Skeletal muscle satellite cell (primary cell): ENCODE data around the gene NUBP2.

Experiments used
- H3K27me3 ChIP-seq: 2 replicates; pipeline ENCODE4 v1.7.0; 2013; ENCODE audit warnings: low read length; ENCODE audit not compliant: control insufficient read depth, insufficient read depth
- H3K36me3 ChIP-seq: 2 replicates; pipeline ENCODE4 v1.7.0; 2013; ENCODE audit warnings: mild to moderate bottlenecking, control low read depth, low read length; ENCODE audit not compliant: insufficient read depth
- H3K4me1 ChIP-seq: 2 replicates; pipeline ENCODE4 v1.7.0; 2013; ENCODE audit warnings: low read length; ENCODE audit not compliant: control insufficient read depth, insufficient read depth
- H3K4me2 ChIP-seq: 2 replicates; pipeline ENCODE4 v1.7.0; 2013; ENCODE audit warnings: mild to moderate bottlenecking, low read length
- H3K4me3 ChIP-seq: 2 replicates; pipeline ENCODE4 v1.7.0; 2013; ENCODE audit warnings: low read length
- H3K9ac ChIP-seq: 2 replicates; pipeline ENCODE4 v1.7.0; 2013; ENCODE audit warnings: mild to moderate bottlenecking, low read depth, low read length, moderate library complexity
- H3K9me3 ChIP-seq: replicated peaks from 2 replicates; pipeline ENCODE4 v1.7.0; 2013; ENCODE audit warnings: mild to moderate bottlenecking, control low read depth, low read length

The NUBP2 gene

DNA sequence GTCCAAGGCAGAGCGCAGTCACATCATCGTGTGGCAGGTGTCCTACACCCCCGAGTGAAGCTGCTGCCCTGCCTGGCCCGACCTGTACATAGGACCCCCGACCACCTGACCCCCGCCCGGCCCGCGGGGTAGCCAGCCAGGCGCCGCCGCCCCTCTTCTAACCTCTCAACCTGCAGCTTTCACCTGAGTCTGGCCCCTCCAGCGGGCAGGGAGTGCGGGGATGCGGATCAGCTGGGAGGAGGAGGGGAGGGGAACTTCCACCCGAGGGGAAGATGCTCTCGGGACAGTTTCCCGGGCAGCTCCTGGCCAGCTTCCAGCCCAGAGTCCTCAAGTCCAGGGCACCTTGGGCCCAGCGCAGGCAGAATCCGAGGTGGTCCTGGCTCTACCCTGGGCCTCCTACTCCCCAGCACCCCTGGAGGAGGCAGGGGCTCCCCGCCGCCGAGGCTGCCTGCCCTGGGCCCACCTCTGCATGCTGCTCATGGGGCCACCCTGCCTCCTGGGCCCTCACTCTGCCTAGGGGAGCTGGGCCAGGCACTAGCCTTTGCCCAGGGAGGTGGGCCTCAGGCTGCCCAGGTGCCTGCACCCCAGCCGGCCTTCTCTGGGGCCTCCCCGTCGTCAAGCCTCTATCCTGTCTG, 13.9 kb upstream of the NUBP2 start:
- H3K27me3 ChIP-seq: no peaks in the 10 kb centered on the region
- H3K9ac ChIP-seq: no peak overlapping the region
- no peak overlapping the region for H3K4me3 ChIP-seq
- no peak overlapping the region for H3K4me2 ChIP-seq
- no peaks in the 10 kb centered on the region for H3K9me3 ChIP-seq
- peaks cover 57% of the 10 kb centered on the region for H3K36me3 ChIP-seq
- peaks cover 19% of the 10 kb centered on the region for H3K4me1 ChIP-seq

DNA sequence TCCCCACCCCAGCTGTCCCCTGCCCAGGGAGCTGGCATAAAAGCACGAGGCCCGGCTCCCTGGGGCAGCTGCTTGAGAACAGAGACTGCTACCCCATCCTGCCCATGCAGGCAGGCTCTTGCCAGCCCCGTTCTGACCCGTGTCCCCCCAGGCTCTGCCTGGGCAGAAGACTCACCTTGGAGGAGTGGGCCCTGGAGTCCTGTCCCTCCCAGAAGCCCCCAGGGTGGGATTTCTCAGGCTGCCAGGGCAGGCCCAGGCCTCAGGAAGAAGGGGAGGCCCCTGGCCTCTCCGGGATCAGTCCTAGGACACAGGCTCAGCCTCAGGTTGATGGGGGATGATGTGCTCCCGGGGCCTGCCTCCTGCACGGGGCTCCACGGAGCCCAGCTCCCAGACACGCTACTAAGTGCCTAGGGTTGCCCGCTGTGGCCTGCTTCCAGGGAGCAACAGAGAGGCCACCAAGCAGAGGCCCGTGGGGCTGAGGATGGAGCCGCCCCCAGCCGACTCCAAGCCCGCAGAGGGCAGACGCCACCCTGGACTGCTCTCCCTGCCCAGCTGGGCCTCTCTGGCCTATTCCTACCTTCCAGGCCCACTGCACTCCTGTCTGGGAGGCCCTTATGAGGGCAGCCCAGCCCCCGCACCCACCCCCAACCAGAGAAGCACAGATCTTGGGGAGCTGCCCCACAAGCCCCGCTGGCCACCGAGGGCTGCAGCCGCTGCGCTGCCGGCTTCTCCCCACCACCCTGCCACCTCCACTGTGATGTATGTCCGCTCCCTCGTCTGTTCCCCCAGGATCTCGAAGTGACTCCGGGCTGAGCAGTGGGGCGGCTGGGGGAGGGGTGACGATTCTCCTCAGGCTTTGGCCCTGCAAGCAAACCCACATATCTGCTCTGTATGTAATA, 13.1 kb upstream of the NUBP2 start:
- Histone ChIP-seq H3K4me3 (peak overlapping the region; percentile 92), H3K4me2 (peak overlapping the region; percentile 85), H3K36me3 (peaks cover 49% of the 10 kb centered on the region), H3K4me1 (peaks cover 25% of the 10 kb centered on the region), H3K27me3 (no peaks in the 10 kb centered on the region), H3K9me3 (no peaks in the 10 kb centered on the region), H3K9ac (peak overlapping the region; percentile 75)

DNA sequence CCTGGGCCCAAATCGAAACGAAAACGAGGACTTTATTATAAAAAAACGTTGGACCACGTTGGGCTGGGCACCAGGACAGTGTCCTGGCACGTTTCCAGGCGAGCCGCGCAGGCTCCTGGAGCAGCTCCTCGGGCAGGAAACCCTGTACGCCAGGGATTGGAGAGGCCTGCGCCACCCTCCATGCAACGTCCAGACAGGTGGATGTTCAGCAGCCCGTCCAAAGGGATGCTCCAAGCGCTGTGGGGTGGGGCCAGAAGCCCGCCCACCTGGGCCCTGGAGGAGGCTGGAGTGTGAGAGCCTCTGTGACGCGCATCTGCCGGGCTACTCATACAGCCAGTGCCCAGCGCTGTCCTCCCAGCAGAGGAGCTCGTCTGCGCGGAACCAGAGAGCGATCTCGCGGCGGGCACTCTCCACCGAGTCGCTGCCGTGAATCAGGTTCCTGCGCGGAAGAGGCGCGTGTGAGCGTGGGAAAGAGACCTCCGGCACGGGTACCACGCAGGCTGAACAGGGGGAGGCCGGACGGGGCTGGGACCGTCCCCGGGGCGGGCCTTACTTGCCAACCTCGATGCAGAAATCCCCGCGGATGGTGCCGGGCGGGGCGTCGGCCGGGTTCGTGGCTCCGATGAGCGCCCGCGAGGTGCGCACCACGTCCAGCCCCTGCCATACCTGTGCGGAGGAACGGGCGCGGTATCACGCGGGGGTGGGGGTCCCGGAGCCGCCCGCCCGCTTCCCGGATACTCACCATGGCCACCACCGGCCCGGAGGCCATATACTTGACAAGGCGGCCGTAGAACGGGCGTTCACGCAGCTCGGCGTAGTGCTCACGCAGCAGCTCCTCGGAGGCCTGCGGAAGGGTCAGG, 12.2 kb upstream of the NUBP2 start:
- Histone ChIP-seq H3K4me2 (peak overlapping the region; percentile 85), H3K9me3 (no peaks in the 10 kb centered on the region), H3K9ac (peak overlapping the region; percentile 75), H3K27me3 (no peaks in the 10 kb centered on the region), H3K4me3 (peak overlapping the region; percentile 92), H3K4me1 (peaks cover 32% of the 10 kb centered on the region), H3K36me3 (peaks cover 44% of the 10 kb centered on the region)

DNA sequence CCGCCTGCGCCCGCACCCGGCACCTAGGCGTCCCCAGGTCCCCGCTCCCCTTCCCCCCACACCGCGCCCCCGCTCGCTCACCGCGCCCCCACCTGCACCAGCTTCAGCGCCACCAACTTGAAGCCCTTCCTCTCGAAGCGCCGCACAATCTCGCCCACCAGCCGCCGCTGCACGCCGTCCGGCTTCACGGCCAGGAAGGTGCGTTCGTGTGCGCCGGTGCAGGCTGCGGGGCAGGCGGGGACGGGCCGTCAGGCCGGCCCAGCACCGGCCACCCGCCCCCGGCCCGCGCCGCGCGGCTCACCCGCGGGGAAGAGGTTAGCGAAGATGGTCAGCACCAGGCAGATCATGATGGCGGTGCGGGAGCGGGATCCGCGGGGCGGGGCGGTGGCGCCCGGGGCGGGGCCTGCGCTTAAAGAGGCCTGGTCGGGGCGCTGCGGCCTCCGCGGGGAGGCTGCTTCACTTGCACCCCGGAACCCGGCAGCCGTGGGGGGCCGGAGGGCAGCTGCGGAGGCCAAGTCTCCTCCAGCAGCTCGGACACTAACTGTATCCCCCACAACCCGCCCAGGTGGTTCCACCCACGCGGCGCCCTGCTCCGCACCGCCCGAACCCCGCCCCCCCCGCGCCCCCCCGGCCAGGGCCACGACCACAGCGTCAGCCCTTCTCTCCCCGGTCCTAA, 11.4 kb upstream of the NUBP2 start, which contains the start of gene NME3:
NME3 (minus strand) TSS at position 356 of the 676 bp plus-strand sequence; CDS start at position 347, 9 bp downstream.
- peak within 1 kb of the TSS; percentile 92 for H3K4me3 ChIP-seq
- H3K4me1 ChIP-seq: peaks cover 32% of the 10 kb centered on the region
- peak within 1 kb of the TSS; percentile 85 for H3K4me2 ChIP-seq
- peak within 1 kb of the TSS; percentile 98 for H3K9ac ChIP-seq
- H3K36me3 ChIP-seq: peaks cover 42% of the 10 kb centered on the region
- H3K27me3 ChIP-seq: no peaks in the 10 kb centered on the region
- H3K9me3 ChIP-seq: no peaks in the 10 kb centered on the region

DNA sequence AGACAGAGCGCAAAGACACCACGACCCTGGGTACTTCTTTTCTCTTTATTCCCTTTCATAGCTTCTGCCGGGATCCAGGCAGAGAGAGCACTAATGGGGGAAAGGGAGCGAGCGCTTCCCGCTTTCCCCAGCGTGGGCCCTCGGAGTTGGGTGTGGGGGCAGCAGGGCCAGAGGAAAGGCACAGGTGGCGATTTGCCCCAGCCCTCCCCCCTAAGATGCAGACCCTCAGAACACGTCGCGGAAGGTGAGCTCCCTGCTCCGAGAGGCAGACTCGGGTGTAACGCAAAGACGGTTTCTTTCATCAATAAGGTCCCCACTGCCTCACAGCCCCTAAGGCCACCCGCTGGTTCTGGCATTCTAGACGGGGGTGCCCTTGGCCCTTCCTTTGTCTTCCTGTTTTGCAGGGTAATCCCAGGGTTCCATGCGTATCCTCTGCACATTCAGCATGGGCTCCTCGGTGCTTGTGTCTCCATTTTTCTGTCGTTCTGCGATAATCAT, 10.8 kb upstream of the NUBP2 start:
- Histone ChIP-seq H3K36me3 (peaks cover 42% of the 10 kb centered on the region), H3K9ac (peak overlapping the region; percentile 98), H3K4me2 (peak overlapping the region; percentile 85), H3K9me3 (no peaks in the 10 kb centered on the region), H3K4me1 (peaks cover 32% of the 10 kb centered on the region), H3K27me3 (no peaks in the 10 kb centered on the region), H3K4me3 (peak overlapping the region; percentile 92)

DNA sequence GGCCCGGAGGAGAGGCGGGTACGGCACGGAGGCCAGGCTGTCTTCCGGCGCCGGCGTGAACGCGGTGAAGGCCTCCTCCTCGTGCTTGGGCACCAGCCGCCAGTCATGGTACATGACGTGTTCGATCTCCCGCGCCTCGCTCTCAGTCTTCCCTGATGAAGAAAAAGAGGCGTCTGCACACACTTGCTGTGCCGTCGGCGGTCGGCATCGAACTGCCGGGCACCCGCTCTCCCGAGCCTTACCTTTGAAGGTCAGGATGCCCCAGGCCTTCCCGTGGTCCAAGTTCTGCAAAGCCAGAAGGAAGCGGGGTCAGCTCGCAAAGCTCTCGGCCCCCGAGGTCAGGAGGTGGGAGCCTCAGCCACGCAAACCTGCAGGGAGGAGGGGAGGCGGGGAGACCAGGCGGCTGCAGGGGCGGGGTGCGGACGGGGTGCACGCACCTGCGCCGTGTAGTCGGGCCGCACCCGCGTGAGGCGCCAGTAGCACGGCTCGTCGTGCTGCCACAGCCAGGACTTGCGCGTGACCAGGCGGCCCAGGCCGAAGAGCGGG, 10.3 kb upstream of the NUBP2 start, which contains the start of gene EME2:
EME2 (plus strand) TSS at position 449 of the 546 bp plus-strand sequence. CDS start 418 bp downstream, outside the sequence.
- Histone ChIP-seq H3K4me1 (peaks cover 32% of the 10 kb centered on the region), H3K27me3 (no peaks in the 10 kb centered on the region), H3K4me2 (peak within 1 kb of the TSS; percentile 85), H3K4me3 (peak within 1 kb of the TSS; percentile 92), H3K36me3 (peaks cover 42% of the 10 kb centered on the region), H3K9ac (peak within 1 kb of the TSS; percentile 98), H3K9me3 (no peaks in the 10 kb centered on the region)

DNA sequence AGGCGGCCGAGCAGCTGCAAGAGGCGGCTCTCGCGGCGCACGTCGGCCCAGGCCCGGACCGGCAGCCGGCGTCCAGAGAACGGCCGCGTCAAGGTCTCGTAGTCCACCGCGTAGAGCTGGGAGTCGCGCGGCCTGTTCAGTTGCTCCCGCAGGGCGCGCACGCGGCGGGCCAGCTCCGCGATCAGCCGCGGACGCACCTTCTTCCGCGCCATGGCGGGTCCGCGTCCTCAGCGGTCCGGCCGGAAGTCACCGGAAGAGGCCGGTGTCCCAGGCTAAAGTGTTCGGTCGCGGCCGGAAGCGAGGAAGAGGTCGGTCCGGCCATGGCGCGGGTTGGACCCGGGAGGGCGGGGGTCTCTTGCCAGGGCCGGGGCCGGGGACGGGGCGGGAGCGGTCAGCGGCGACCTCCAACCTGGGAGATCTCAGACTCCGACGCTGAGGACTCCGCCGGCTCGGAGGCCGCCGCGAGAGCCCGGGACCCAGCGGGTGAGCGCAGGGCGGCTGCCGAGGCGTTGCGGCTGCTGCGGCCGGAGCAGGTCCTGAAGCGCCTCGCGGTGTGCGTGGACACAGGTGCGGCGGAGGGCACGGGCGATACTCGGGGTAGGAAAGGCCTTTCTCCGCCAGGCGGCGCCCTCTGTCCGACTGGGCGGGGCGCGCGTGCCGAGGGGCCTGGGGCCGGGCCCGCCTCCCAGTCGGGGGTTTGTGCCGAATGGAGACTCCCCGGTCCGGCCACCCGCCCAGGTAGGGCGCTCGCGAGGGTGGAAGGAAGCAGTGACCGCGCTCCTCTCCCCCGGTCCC, 9.7 kb upstream of the NUBP2 start, which contains the start of gene MRPS34:
MRPS34 (minus strand) TSS at position 227 of the 795 bp plus-strand sequence; CDS start at position 212, 15 bp downstream.
- no peaks in the 10 kb centered on the region for H3K9me3 ChIP-seq
- peak within 1 kb of the TSS; percentile 92 for H3K4me3 ChIP-seq
- H3K9ac ChIP-seq: peak within 1 kb of the TSS; percentile 98
- H3K4me2 ChIP-seq: peak within 1 kb of the TSS; percentile 85
- H3K27me3 ChIP-seq: no peaks in the 10 kb centered on the region
- H3K36me3 ChIP-seq: peaks cover 42% of the 10 kb centered on the region
- peaks cover 32% of the 10 kb centered on the region for H3K4me1 ChIP-seq

DNA sequence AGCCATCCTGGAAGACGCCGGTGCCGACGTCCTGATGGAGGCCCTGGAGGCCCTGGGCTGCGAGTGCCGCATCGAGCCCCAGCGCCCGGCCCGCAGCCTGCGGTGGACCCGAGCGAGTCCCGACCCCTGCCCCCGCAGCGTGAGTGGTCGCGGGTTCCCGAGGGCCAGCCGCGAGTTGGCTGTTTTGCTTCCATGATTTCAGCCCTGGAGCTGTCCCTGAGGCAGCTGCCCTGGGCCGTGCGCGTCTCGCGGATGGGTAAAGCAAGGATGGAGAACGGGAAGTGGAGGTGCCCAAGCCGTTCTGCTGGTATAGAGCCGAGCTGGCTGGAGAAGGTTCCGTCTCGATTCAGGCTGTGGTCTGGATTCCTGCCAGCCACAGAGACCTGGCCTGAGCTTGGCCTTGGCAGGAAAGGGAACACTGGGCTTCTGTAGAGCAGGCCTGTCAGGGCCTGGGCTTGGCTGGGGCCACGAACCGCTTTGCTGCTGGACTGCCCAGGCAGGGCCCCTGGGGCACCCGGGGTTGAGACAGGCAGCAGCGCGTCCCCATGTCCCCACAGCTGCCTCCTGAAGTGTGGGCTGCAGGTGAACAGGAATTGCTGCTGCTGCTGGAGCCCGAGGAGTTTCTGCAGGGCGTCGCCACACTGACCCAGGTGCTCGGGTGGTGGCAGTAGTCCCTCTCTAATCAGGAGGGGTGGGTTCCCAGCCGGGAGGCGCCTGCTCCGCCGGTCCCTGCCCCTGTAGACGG, 8.9 kb upstream of the NUBP2 start:
- H3K27me3 ChIP-seq: no peaks in the 10 kb centered on the region
- peak overlapping the region; percentile 98 for H3K9ac ChIP-seq
- peaks cover 32% of the 10 kb centered on the region for H3K4me1 ChIP-seq
- H3K4me2 ChIP-seq: peak overlapping the region; percentile 85
- H3K4me3 ChIP-seq: peak overlapping the region; percentile 92
- peaks cover 37% of the 10 kb centered on the region for H3K36me3 ChIP-seq
- H3K9me3 ChIP-seq: no peaks in the 10 kb centered on the region

DNA sequence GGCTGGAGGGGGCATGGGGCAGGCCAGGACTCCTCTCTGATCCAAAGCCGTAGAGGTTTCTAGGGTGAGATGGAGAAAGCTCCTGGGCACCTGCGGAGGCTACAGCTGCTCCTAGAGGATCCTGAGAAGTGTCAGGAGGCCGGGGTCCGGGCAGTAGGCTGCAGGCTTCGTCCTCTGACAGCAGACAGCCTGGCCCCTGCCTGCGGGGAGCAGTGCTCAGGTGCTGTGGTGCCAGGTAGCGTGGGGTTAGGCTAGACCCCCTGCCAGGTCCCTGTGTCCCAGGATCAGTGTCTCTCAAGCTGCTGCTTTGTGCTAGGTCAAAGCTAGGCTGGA, 8.3 kb upstream of the NUBP2 start:
- Histone ChIP-seq H3K4me2 (peak overlapping the region; percentile 85), H3K9me3 (no peaks in the 10 kb centered on the region), H3K36me3 (peaks cover 31% of the 10 kb centered on the region), H3K9ac (peak overlapping the region; percentile 98), H3K4me1 (peaks cover 32% of the 10 kb centered on the region), H3K27me3 (no peaks in the 10 kb centered on the region), H3K4me3 (peak overlapping the region; percentile 92)
